HCT116 (cell line): ENCODE measurements around the gene MINDY4.

Source experiments
- CEBPB ChIP-seq: IDR thresholded peaks from 2 replicates; pipeline ENCODE4 v1.6.1; 2012; ENCODE audit warnings: low read depth
- EZH2phosphoT487 ChIP-seq: fragments of 200-600 bp; IDR thresholded peaks from 2 replicates; pipeline ENCODE4 v1.6.1; 2018; ENCODE audit warnings: antibody characterized with exemption, borderline replicate concordance
- RAD21 ChIP-seq: IDR thresholded peaks from 2 replicates; pipeline ENCODE4 v1.6.1; 2012; ENCODE audit warnings: low read depth, mild to moderate bottlenecking
- SP1 ChIP-seq: IDR thresholded peaks from 2 replicates; pipeline ENCODE4 v1.6.1; 2012; ENCODE audit warnings: low read depth
- YY1 ChIP-seq: IDR thresholded peaks from 2 replicates; pipeline ENCODE4 v1.6.1; 2011; ENCODE audit warnings: low read length, low read depth, moderate library complexity, mild to moderate bottlenecking; ENCODE audit not compliant: insufficient replicate concordance; ENCODE audit errors: extremely low read depth
- ZBTB33 ChIP-seq: IDR thresholded peaks from 2 replicates; pipeline ENCODE4 v1.6.1; 2011; ENCODE audit warnings: mild to moderate bottlenecking, low read length, moderate library complexity; ENCODE audit not compliant: insufficient replicate concordance; ENCODE audit errors: extremely low read depth
- TF ChIP-seq, protein P1 (sequence below), 3 experiments: fragments of 200-600 bp in 1 of 3; sonication (generic) in 1 of 3; IDR thresholded peaks in 2 of 3; conservative IDR thresholded peaks in 1 of 3; 2 replicates each; pipeline ENCODE4 v1.5.1; 2012 to 2017; ENCODE audit warnings: low read depth in 2 of 3, low read length in 2 of 3, antibody characterized with exemption in 1 of 3, borderline replicate concordance in 1 of 3, control low read depth in 1 of 3, mild to moderate bottlenecking in 1 of 3, mixed read lengths in 1 of 3, mixed run types in 1 of 3, moderate library complexity in 1 of 3; ENCODE audit not compliant: insufficient read depth in 1 of 3

- TF ChIP-seq RAD21 (no peak), EZH2phosphoT487 (no peak), ZBTB33 (no peak), SP1 (no peak), YY1 (no peak), CEBPB (no peak)
- TF ChIP-seq, protein P1, sequence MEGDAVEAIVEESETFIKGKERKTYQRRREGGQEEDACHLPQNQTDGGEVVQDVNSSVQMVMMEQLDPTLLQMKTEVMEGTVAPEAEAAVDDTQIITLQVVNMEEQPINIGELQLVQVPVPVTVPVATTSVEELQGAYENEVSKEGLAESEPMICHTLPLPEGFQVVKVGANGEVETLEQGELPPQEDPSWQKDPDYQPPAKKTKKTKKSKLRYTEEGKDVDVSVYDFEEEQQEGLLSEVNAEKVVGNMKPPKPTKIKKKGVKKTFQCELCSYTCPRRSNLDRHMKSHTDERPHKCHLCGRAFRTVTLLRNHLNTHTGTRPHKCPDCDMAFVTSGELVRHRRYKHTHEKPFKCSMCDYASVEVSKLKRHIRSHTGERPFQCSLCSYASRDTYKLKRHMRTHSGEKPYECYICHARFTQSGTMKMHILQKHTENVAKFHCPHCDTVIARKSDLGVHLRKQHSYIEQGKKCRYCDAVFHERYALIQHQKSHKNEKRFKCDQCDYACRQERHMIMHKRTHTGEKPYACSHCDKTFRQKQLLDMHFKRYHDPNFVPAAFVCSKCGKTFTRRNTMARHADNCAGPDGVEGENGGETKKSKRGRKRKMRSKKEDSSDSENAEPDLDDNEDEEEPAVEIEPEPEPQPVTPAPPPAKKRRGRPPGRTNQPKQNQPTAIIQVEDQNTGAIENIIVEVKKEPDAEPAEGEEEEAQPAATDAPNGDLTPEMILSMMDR (IDR thresholded peaks at IDR 0.05 in 2 of 3, conservative IDR thresholded peaks at IDR 0.05 in 1 of 3; ENCODE audit: borderline replicate concordance in 1 of 3, insufficient read depth in 1 of 3, low read depth in 2 of 3, low read length in 2 of 3): no peak
These were observed 20.2 kb upstream of the MINDY4 start for GRCh38 chr7:30750683-30751650.
